HG02623 (cell line): ENCODE results near the gene CYP2S1.

Experiments
- ATAC-seq: cut with Tn5 transposase; IDR thresholded peaks from one replicate; pipeline ENCODE4 v1.9.1; 2021; ENCODE audit warnings: moderate library complexity; ENCODE audit not compliant: unreplicated experiment

Gene CYP2S1

DNA sequence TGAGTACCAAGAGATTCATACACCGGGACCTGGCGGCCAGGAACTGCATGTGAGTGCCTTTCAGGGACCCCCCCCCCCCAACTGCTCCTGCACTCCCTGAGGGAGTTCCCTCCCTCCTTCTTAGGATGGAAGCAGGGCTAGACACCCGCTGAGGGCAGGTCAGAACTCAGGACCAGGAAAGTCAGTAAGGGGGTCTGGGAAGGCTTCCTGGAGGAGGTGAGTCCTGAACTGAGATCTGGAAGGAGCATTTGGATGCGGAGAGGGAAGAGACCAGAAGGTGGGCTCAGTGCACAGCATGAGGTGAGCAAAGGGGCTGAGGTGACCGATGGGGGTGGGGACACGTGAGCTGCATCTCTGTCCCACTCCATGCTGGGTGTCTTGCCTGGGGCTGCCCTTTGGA is 60.6 kb downstream of the CYP2S1 start:
- no peak for ATAC-seq

DNA sequence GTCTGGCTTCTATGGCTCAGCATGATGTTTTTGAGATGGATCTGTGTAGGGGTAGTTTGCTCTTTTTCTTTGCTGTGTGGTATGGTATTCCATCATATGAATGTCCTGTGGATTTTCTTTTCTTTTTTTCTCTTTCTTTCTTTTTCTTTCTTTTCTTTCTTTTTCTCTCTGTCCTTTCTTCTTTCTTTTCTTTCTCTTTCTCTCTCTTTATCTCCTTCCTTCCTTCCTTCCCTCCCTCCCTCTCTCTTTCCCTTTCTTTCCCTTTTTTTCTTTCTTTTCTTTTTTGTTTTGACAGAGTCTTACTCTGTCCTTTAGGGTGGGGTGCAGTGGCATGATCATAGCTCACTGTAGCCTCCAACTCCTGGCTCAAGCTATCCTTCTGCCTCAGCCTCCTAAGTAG is 62.2 kb downstream of the CYP2S1 start:
- ATAC-seq = no peak
